SK-N-SH (cell line): Measurements from ENCODE around the gene RHBDF2. TPM values are rescaled to one million over a fixed set of nuclear protein-coding genes. Genes with fewer than 3 reads are reported as not detected.

ENCODE experiments used
- CTCF ChIA-PET: fragments of 300-600, 350-600 bp; formaldehyde crosslinking; extraction: SDS; loops from one replicate; lab custom pipeline; 2021; lab: Yijun Ruan, JAX
- POLR2A ChIA-PET: fragments of 350-600 bp; sonication (Branson Sonifier 250); formaldehyde crosslinking; extraction: SDS; loops from one replicate; lab custom pipeline; 2020; ENCODE audit warnings: antibody characterized with exemption, inconsistent platforms; lab: Yijun Ruan, JAX
- DNase-seq: peaks from one replicate; pipeline ENCODE4 v3.0.0; 2012
- H2AFZ ChIP-seq: fragments of 200-600 bp; sonication (generic); 2 replicates; pipeline ENCODE4 v1.8.1; 2016; ENCODE audit warnings: antibody characterized with exemption, mild to moderate bottlenecking, low read depth
- H3F3A ChIP-seq: fragments of 200-600 bp; sonication (generic); replicated peaks from 2 replicates; pipeline ENCODE3; 2016; ENCODE audit warnings: antibody characterized with exemption, mild to moderate bottlenecking; ENCODE audit not compliant: insufficient read depth
- H3K27ac ChIP-seq, 2 experiments: fragments of 200-500 bp in 1 of 2; fragments of 200-600 bp in 1 of 2; sonication (Bioruptor generic) in 1 of 2; sonication (generic), shearing (Covaris generic) in 1 of 2; 2 replicates each; pipeline versions ENCODE4 v1.5.1 to v1.6.1; 2014 to 2016; ENCODE audit warnings: low read depth in 2 of 2, inconsistent platforms in 1 of 2, low read length in 1 of 2, mild to moderate bottlenecking in 1 of 2, mixed read lengths in 1 of 2
- H3K27me3 ChIP-seq: fragments of 200-600 bp; sonication (generic), shearing (Covaris generic); 2 replicates; pipeline ENCODE4 v1.6.1; 2016; ENCODE audit warnings: mixed run types; ENCODE audit not compliant: insufficient read depth
- H3K36me3 ChIP-seq, 2 experiments: fragments of 200-500 bp in 1 of 2; fragments of 200-600 bp in 1 of 2; sonication (Bioruptor generic) in 1 of 2; sonication (generic) in 1 of 2; replicated peaks in 1 of 2; 2 replicates each; pipeline versions ENCODE3 to v1.5.1; 2014 to 2016; ENCODE audit warnings: low read length in 1 of 2, mild to moderate bottlenecking in 1 of 2; ENCODE audit not compliant: insufficient read depth in 2 of 2, control insufficient read depth in 1 of 2
- H3K4me1 ChIP-seq, 2 experiments: fragments of 200-500 bp in 1 of 2; fragments of 200-600 bp in 1 of 2; sonication (Bioruptor generic) in 1 of 2; sonication (generic), shearing (Covaris generic) in 1 of 2; 2 replicates each; pipeline versions ENCODE4 v1.5.1 to v1.6.1; 2014 to 2016; ENCODE audit warnings: low read depth in 1 of 2, low read length in 1 of 2, mixed run types in 1 of 2; ENCODE audit not compliant: insufficient read depth in 2 of 2, control insufficient read depth in 1 of 2
- H3K4me2 ChIP-seq: fragments of 200-600 bp; sonication (generic), shearing (Covaris generic); 2 replicates; pipeline ENCODE4 v1.6.1; 2017; ENCODE audit warnings: mixed run types
- H3K4me3 ChIP-seq, 2 experiments: fragments of 200-500 bp in 1 of 2; fragments of 200-600 bp in 1 of 2; sonication (Bioruptor generic) in 1 of 2; sonication (generic), shearing (Covaris generic) in 1 of 2; 2 replicates each; pipeline versions ENCODE4 v1.5.1 to v1.8.1; 2014 to 2016; ENCODE audit warnings: low read depth in 2 of 2, inconsistent platforms in 1 of 2, low read length in 1 of 2, mild to moderate bottlenecking in 1 of 2, mixed read lengths in 1 of 2, moderate library complexity in 1 of 2
- H3K79me2 ChIP-seq: fragments of 200-600 bp; sonication (generic); 2 replicates; pipeline ENCODE4 v1.8.1; 2017; ENCODE audit warnings: mild to moderate bottlenecking; ENCODE audit not compliant: insufficient read depth
- H3K9ac ChIP-seq: fragments of 200-600 bp; sonication (generic); 2 replicates; pipeline ENCODE4 v1.6.1; 2017; ENCODE audit warnings: mixed run types
- H3K9me2 ChIP-seq: fragments of 200-600 bp; sonication (generic); 2 replicates; pipeline ENCODE4 v1.6.1; 2017; ENCODE audit warnings: mixed run types
- H3K9me3 ChIP-seq: fragments of 200-600 bp; sonication (generic); 2 replicates; pipeline ENCODE4 v1.6.1; 2017; ENCODE audit warnings: mixed run types, mild to moderate bottlenecking, moderate library complexity
- H4K20me1 ChIP-seq: fragments of 200-600 bp; sonication (generic); 2 replicates; pipeline ENCODE4 v1.6.1; 2017; ENCODE audit warnings: mild to moderate bottlenecking, mixed run types; ENCODE audit not compliant: insufficient read depth
- EZH2phosphoT487 ChIP-seq: fragments of 200-600 bp; sonication (generic); IDR thresholded peaks from 2 replicates; pipeline ENCODE4 v1.6.1; 2017; ENCODE audit warnings: low read depth, mixed run types, mild to moderate bottlenecking, antibody characterized with exemption, moderate library complexity, borderline replicate concordance
- FOSL2 ChIP-seq: IDR thresholded peaks from 2 replicates; pipeline ENCODE4 v1.4.0; 2012; ENCODE audit warnings: low read depth, mild to moderate bottlenecking, moderate library complexity, borderline replicate concordance
- GABPA ChIP-seq: IDR thresholded peaks from 2 replicates; pipeline ENCODE4 v1.4.0; 2012; ENCODE audit warnings: low read depth, mild to moderate bottlenecking
- NFIC ChIP-seq: IDR thresholded peaks from 2 replicates; pipeline ENCODE4 v1.4.0; 2012; ENCODE audit warnings: borderline replicate concordance
- REST ChIP-seq: IDR thresholded peaks from 2 replicates; pipeline ENCODE4 v1.6.1; 2012; ENCODE audit warnings: mild to moderate bottlenecking, low read depth, low read length, moderate library complexity
- RXRA ChIP-seq: IDR thresholded peaks from 2 replicates; pipeline ENCODE4 v1.4.0; 2012; ENCODE audit warnings: low read depth, mild to moderate bottlenecking, borderline replicate concordance
- SMC3 ChIP-seq: IDR thresholded peaks from 2 replicates; pipeline ENCODE4 v1.6.1; 2012; ENCODE audit warnings: low read depth, low read length, improper control_type of control experiment
- TEAD4 ChIP-seq: IDR thresholded peaks from 2 replicates; pipeline ENCODE4 v1.4.0; 2012; ENCODE audit warnings: mild to moderate bottlenecking, borderline replicate concordance; ENCODE audit not compliant: insufficient read depth
- USF2 ChIP-seq: fragments of 150-350 bp; IDR thresholded peaks from 2 replicates; pipeline ENCODE4 v1.6.1; 2017; ENCODE audit warnings: antibody characterized with exemption, low read length, low read depth, borderline replicate concordance
- ZBTB33 ChIP-seq: IDR thresholded peaks from 2 replicates; pipeline ENCODE4 v1.4.0; 2012; ENCODE audit warnings: low read depth, borderline replicate concordance
- WGBS: methylation state at CpG from one replicate; pipeline ENCODE4 v1.1.6; 2017; ENCODE audit warnings: low lambda C conversion rate; 5-methylcytosine and 5-hydroxymethylcytosine counted together
- polyA plus RNA-seq, 3 experiments: library from polyadenylated mRNA; depleted of rRNA; stranded (reverse); fragments of >200 nt; gene quantifications; 2 replicates each; pipeline ENCODE4 v1.2.3, GENCODE V29; 2012
- TF ChIP-seq, protein P1 (sequence below): fragments of 150-350 bp; IDR thresholded peaks from 2 replicates; pipeline ENCODE4 v1.6.1; 2016; ENCODE audit warnings: mild to moderate bottlenecking, low read depth, low read length

The RHBDF2 gene
- polyA plus RNA-seq, 1 of the 3 experiments (the other 2 are of a cell fraction) = 16.1 TPM

DNA sequence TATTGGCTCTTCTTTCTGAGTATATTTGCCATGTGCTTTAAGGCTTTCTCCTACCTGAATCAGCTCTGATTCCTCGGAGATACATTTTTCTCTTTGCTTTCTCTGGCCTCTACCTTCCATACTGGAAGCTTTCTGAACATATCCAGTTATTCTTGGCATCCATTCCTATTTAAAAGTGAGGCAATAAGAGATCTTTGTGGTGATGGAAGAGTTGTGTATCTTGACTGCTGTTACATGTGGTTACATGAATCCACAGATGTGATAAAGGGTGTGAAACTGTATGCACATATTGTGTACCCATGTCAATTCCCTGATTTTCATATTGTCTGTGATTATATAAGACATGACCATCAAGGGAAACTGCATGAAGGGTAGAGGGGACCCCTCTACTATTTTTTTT lies 72.7 kb downstream of the RHBDF2 start:
- H3K27me3 ChIP-seq = no peaks in the 10 kb centered on the region
- H4K20me1 ChIP-seq = peaks cover 44% of the 10 kb centered on the region
- ChIA-PET CTCF (interaction anchor here (1.0 to 2.2 kb wide), 9 partner anchors 11 to 253 kb away, joined by 3 to 9 read pairs (median 6); partner anchors contain the start of gene UBE2O), POLR2A (no interaction called here)
- H3K36me3 ChIP-seq = no peaks in the 10 kb centered on the region
- peaks cover 9 to 10% of the 10 kb centered on the region in 2 experiments; a peak in 2 of 4 replicates for H3K4me1 ChIP-seq
- no peak for DNase-seq
- no peaks in the 10 kb centered on the region for H3K9me3 ChIP-seq
- H3K4me2 ChIP-seq = no peak overlapping the region
- no peak overlapping the region for H2AFZ ChIP-seq
- H3F3A ChIP-seq = peaks cover 3% of the 10 kb centered on the region
- TF ChIP-seq SMC3 (no peak), NFIC (no peak), TEAD4 (no peak), USF2 (no peak), GABPA (no peak), RXRA (no peak), REST (no peak), FOSL2 (no peak), ZBTB33 (no peak), EZH2phosphoT487 (no peak)
- TF ChIP-seq, protein P1, sequence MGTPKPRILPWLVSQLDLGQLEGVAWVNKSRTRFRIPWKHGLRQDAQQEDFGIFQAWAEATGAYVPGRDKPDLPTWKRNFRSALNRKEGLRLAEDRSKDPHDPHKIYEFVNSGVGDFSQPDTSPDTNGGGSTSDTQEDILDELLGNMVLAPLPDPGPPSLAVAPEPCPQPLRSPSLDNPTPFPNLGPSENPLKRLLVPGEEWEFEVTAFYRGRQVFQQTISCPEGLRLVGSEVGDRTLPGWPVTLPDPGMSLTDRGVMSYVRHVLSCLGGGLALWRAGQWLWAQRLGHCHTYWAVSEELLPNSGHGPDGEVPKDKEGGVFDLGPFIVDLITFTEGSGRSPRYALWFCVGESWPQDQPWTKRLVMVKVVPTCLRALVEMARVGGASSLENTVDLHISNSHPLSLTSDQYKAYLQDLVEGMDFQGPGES = no peak
- H3K79me2 ChIP-seq = peaks cover 73% of the 10 kb centered on the region
- WGBS = 93% methylated on average over 1 of the region's 1 CpG
- no peak overlapping the region for H3K27ac ChIP-seq
- no peaks in the 10 kb centered on the region for H3K9me2 ChIP-seq
- no peak overlapping the region for H3K4me3 ChIP-seq
- H3K9ac ChIP-seq = no peak overlapping the region
